SU-DHL-6 (cell line): ENCODE measurements around the gene FUS.

Source experiments
- CTCF ChIP-seq: fragments of 200-600 bp; sonication (generic); IDR thresholded peaks from one replicate; pipeline ENCODE4 v1.5.1; 2017; ENCODE audit warnings: antibody characterized with exemption, mild to moderate bottlenecking, low read length, moderate library complexity; ENCODE audit not compliant: insufficient read depth, poor library complexity, severe bottlenecking
- EZH2phosphoT487 ChIP-seq: fragments of 200-600 bp; sonication (generic), shearing (Covaris generic); conservative IDR thresholded peaks from 2 replicates; pipeline ENCODE4 v1.6.1; 2018; ENCODE audit warnings: mild to moderate bottlenecking, antibody characterized with exemption, low read length, moderate library complexity, mixed read lengths

- TF ChIP-seq CTCF: no peak
- TF ChIP-seq EZH2phosphoT487: no peak
Measured at GRCh38 chr16:31132303-31132979, 47.5 kb upstream of the FUS start.
